Measurements from ENCODE around the gene KIF5A.
"Not testable (repeated sequence)": the region's sequence is repeated elsewhere in the genome, so short reads cannot be mapped to it uniquely, and the experiment has no call there.

Gene KIF5A

GRCh38 chr12:57610554-57611107 is 60.8 kb downstream of the KIF5A start:
- Histone ChIP-seq H3K27me3 (ENCODE audit: low read depth) (no peaks in the 10 kb centered on the region), H3K4me1 (peaks cover 4% of the 10 kb centered on the region), H3K36me3 (replicated peaks) (peaks cover 8% of the 10 kb centered on the region), H3K4me3 (peak overlapping the region; percentile 63), H3K9me3 (no peaks in the 10 kb centered on the region)
- in situ Hi-C loops (cut with MboI; ENCODE audit: low sequenced_read_pairs), result no loop called here
- no peak for DNase-seq (ENCODE audit: low spot score in 2 of 2)

- peaks cover 11% of the 10 kb centered on the region for H3K36me3 ChIP-seq (replicated peaks)
- no peaks in the 10 kb centered on the region for H3K9me3 ChIP-seq
- in situ Hi-C loops (cut with MboI; ENCODE audit: low sequenced_read_pairs), result no loop called here
- no peaks in the 10 kb centered on the region for H3K27me3 ChIP-seq (ENCODE audit: low read depth)
- H3K4me1 ChIP-seq, result peaks cover 4% of the 10 kb centered on the region
- DNase-seq (ENCODE audit: low spot score in 2 of 2), result peak; percentile 72 to 90
- peak within 1 kb of the TSS; percentile 63 for H3K4me3 ChIP-seq
These were observed 61.4 kb downstream of the KIF5A start, which contains the start of gene ARHGEF25 for GRCh38 chr12:57611108-57611826. Gene ARHGEF25 (plus strand): TSS chr12:57611435. CDS start chr12:57611895, 460 bp downstream.

GRCh38 chr12:57611827-57612710 is 62.2 kb downstream of the KIF5A start:
- in situ Hi-C loops (cut with MboI; ENCODE audit: low sequenced_read_pairs), result no loop called here
- Histone ChIP-seq H3K4me3 (peak overlapping the region; percentile 63), H3K4me1 (peaks cover 4% of the 10 kb centered on the region), H3K9me3 (no peaks in the 10 kb centered on the region), H3K27me3 (ENCODE audit: low read depth) (no peaks in the 10 kb centered on the region), H3K36me3 (replicated peaks) (peaks cover 11% of the 10 kb centered on the region)
- DNase-seq (ENCODE audit: low spot score in 2 of 2), result no peak

- no peaks in the 10 kb centered on the region for H3K27me3 ChIP-seq (ENCODE audit: low read depth)
- H3K9me3 ChIP-seq, result no peaks in the 10 kb centered on the region
- H3K4me1 ChIP-seq, result peaks cover 4% of the 10 kb centered on the region
- in situ Hi-C loops (cut with MboI; ENCODE audit: low sequenced_read_pairs), result no loop called here
- H3K36me3 ChIP-seq (replicated peaks), result peaks cover 11% of the 10 kb centered on the region
- no peak for DNase-seq (ENCODE audit: low spot score in 2 of 2)
- H3K4me3 ChIP-seq, result no peak overlapping the region
These were observed 63.0 kb downstream of the KIF5A start for GRCh38 chr12:57612711-57613426.

- no peak for DNase-seq (ENCODE audit: low spot score in 2 of 2)
- peaks cover 11% of the 10 kb centered on the region for H3K36me3 ChIP-seq (replicated peaks)
- no peaks in the 10 kb centered on the region for H3K27me3 ChIP-seq (ENCODE audit: low read depth)
- peaks cover 4% of the 10 kb centered on the region for H3K4me1 ChIP-seq
- no peaks in the 10 kb centered on the region for H3K9me3 ChIP-seq
- H3K4me3 ChIP-seq, result no peak overlapping the region
- in situ Hi-C loops (cut with MboI; ENCODE audit: low sequenced_read_pairs), result no loop called here
These were observed 63.7 kb downstream of the KIF5A start for GRCh38 chr12:57613427-57614109.

GRCh38 chr12:57614178-57614947 is 64.5 kb downstream of the KIF5A start:
- in situ Hi-C loops (cut with MboI; ENCODE audit: low sequenced_read_pairs), result no loop called here
- peak in 1 of 2 experiments; percentile 64 for DNase-seq (ENCODE audit: low spot score in 2 of 2)
- no peaks in the 10 kb centered on the region for H3K27me3 ChIP-seq (ENCODE audit: low read depth)
- H3K36me3 ChIP-seq (replicated peaks), result peaks cover 11% of the 10 kb centered on the region
- no peak overlapping the region for H3K4me3 ChIP-seq
- no peaks in the 10 kb centered on the region for H3K9me3 ChIP-seq
- peaks cover 4% of the 10 kb centered on the region for H3K4me1 ChIP-seq

GRCh38 chr12:57614948-57615500 is 65.2 kb downstream of the KIF5A start:
- in situ Hi-C loops (cut with MboI; ENCODE audit: low sequenced_read_pairs), result no loop called here
- no peak overlapping the region for H3K4me3 ChIP-seq
- peaks cover 11% of the 10 kb centered on the region for H3K36me3 ChIP-seq (replicated peaks)
- H3K27me3 ChIP-seq (ENCODE audit: low read depth), result no peaks in the 10 kb centered on the region
- H3K4me1 ChIP-seq, result peaks cover 4% of the 10 kb centered on the region
- no peak for DNase-seq (ENCODE audit: low spot score in 2 of 2)
- no peaks in the 10 kb centered on the region for H3K9me3 ChIP-seq

GRCh38 chr12:57615637-57616036 is 65.8 kb downstream of the KIF5A start:
- DNase-seq (ENCODE audit: low spot score in 2 of 2), result no peak
- Histone ChIP-seq H3K4me1 (peaks cover 4% of the 10 kb centered on the region), H3K36me3 (replicated peaks) (peaks cover 11% of the 10 kb centered on the region), H3K27me3 (ENCODE audit: low read depth) (no peaks in the 10 kb centered on the region), H3K4me3 (no peak overlapping the region), H3K9me3 (no peaks in the 10 kb centered on the region)
- in situ Hi-C loops (cut with MboI; ENCODE audit: low sequenced_read_pairs), result no loop called here

GRCh38 chr12:57616383-57617101 is 66.7 kb downstream of the KIF5A start:
- in situ Hi-C loops (cut with MboI; ENCODE audit: low sequenced_read_pairs), result no loop called here
- Histone ChIP-seq H3K4me3 (no peak overlapping the region), H3K4me1 (no peaks in the 10 kb centered on the region), H3K36me3 (replicated peaks) (peaks cover 11% of the 10 kb centered on the region), H3K27me3 (ENCODE audit: low read depth) (no peaks in the 10 kb centered on the region), H3K9me3 (no peaks in the 10 kb centered on the region)
- no peak for DNase-seq (ENCODE audit: low spot score in 2 of 2)

GRCh38 chr12:57617942-57618341 is 68.1 kb downstream of the KIF5A start:
- no peaks in the 10 kb centered on the region for H3K27me3 ChIP-seq (ENCODE audit: low read depth)
- H3K4me1 ChIP-seq, result no peaks in the 10 kb centered on the region

GRCh38 chr12:57618431-57618830 is 68.6 kb downstream of the KIF5A start:
- H3K9me3 ChIP-seq; H3K27me3 ChIP-seq (ENCODE audit: low read depth); in situ Hi-C loops (cut with MboI; ENCODE audit: low sequenced_read_pairs); H3K4me3 ChIP-seq; DNase-seq (ENCODE audit: low spot score in 2 of 2); H3K4me1 ChIP-seq: not testable (repeated sequence)
- peaks cover 11% of the 10 kb centered on the region for H3K36me3 ChIP-seq (replicated peaks)

More at GRCh38 chr12:57617942-57618341, 68.1 kb downstream of the KIF5A start:
- Histone ChIP-seq H3K4me3 (no peak overlapping the region), H3K9me3 (no peaks in the 10 kb centered on the region), H3K36me3 (replicated peaks) (peaks cover 11% of the 10 kb centered on the region)
- in situ Hi-C loops (cut with MboI; ENCODE audit: low sequenced_read_pairs), result no loop called here
- no peak for DNase-seq (ENCODE audit: low spot score in 2 of 2)

- Histone ChIP-seq H3K4me1 (no peaks in the 10 kb centered on the region), H3K4me3 (no peak overlapping the region), H3K27me3 (ENCODE audit: low read depth) (no peaks in the 10 kb centered on the region), H3K36me3 (replicated peaks) (peaks cover 11% of the 10 kb centered on the region), H3K9me3 (no peaks in the 10 kb centered on the region)
- in situ Hi-C loops (cut with MboI; ENCODE audit: low sequenced_read_pairs), result no loop called here
- DNase-seq (ENCODE audit: low spot score in 2 of 2), result no peak
These were observed 69.2 kb downstream of the KIF5A start for GRCh38 chr12:57618966-57619433.
